GM20000 (cell line): ENCODE data around the gene GPR141.

Experiments used
- DNase-seq: peaks from one replicate; pipeline ENCODE4 v3.0.0; 2012; ENCODE audit warnings: low spot score
- CTCF ChIP-seq: IDR thresholded peaks from 2 replicates; pipeline ENCODE4 v1.5.1; 2012; ENCODE audit warnings: mild to moderate bottlenecking, control low read depth; ENCODE audit errors: extremely low read depth, missing control alignments

Gene GPR141

GRCh38 chr7:37730501-37730900 is 46.9 kb downstream of the GPR141 start:
- no peak for DNase-seq
- TF ChIP-seq CTCF = no peak

GRCh38 chr7:37732253-37732652 is 48.7 kb downstream of the GPR141 start:
- peak; percentile 59 for DNase-seq
- TF ChIP-seq CTCF = peak; percentile 86

- no peak for TF ChIP-seq CTCF
- no peak for DNase-seq
Observed at GRCh38 chr7:37732888-37733287, 49.3 kb downstream of the GPR141 start.

GRCh38 chr7:37735196-37735595 is 51.6 kb downstream of the GPR141 start:
- DNase-seq = no peak
- TF ChIP-seq CTCF = no peak

- no peak for TF ChIP-seq CTCF
Observed at GRCh38 chr7:37738321-37738720, 54.8 kb downstream of the GPR141 start.

GRCh38 chr7:37740398-37740797 is 56.8 kb downstream of the GPR141 start:
- TF ChIP-seq CTCF = no peak
- no peak for DNase-seq

More at GRCh38 chr7:37738321-37738720, 54.8 kb downstream of the GPR141 start:
- DNase-seq = no peak

GRCh38 chr7:37741776-37742175 is 58.2 kb downstream of the GPR141 start:
- no peak for DNase-seq
- TF ChIP-seq CTCF = no peak
